CMK (cell line): Measurements from ENCODE around the gene QTRT2.

ENCODE experiments used
- DNase-seq: peaks from one replicate; pipeline ENCODE4 v3.0.0-alpha.2; 2010; ENCODE audit warnings: low read depth

Gene QTRT2

DNA sequence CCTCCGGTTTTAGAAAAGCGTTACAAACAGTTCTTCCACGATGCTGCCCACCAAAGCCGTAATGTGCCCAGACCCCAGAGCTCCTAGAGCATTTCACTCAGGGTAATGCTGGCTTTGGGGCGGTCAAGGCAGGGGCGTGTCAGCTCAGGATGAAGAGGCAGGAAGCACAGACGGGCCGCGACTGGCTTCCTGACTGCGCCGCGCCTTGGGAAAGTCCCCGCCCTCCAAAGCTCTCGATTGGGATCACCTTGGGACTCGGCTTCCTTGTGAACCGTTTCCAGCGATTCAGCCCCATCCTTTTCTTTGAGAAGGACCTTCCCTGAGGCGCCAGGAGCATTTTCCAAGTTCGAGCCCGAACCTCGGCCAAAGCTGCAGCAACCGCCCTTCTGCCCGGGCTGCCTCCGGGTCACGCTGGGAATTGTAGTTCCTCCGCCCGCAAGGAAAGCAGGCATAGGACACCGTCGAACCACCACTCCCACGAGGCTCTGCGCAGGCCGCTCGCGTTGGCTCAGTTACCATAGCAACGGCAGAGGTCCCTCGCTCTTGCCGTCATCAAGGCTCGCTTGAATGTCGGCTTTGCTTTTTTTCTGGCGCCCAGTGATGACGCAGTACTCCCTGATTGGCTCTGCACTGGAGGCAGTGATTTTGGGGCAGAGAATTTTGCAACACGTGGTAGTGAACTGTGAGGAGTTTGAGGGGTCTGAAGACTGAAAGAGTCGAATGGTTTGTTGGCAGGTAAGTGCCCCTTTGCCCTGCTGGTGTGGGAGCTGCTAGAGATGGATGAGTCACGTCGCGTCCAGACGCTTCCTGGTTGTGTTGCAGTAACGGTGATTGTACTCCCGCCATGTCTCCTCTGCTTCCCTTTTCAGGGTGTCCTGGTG, at the start of gene QTRT2, which contains the start of gene CCDC191:
QTRT2 (plus strand) TSS at position 608 of the 881 bp plus-strand sequence. CDS start 8,521 bp downstream, outside the sequence.
CCDC191 (minus strand) TSS at position 397 of the 881 bp plus-strand sequence; CDS start at position 337, 60 bp downstream.
- DNase-seq: peak; percentile 94

GRCh38 chr3:114011059-114011797, 45.3 kb upstream of the QTRT2 start:
- DNase-seq: no peak

DNA sequence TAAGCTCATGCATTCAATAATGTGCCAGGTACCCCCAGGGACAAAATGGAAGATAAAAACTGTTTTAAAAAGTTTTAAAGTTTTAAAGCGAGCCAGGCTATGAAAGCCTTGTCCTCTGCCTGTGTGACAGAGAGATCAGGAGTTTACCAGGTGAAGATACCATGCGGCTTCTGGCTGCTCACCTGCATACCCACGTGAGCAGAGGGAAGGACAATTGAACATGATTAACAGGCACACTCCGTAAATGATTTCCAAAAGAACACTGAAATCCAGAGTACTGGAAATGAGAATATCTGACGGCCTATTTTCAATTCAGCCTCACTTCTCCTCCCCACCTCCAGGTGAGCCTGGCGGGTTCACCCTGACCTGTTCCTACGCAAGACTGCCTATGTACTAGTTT, 42.3 kb upstream of the QTRT2 start:
- no peak for DNase-seq

- DNase-seq: no peak
Observed at GRCh38 chr3:114019486-114019885, 37.1 kb upstream of the QTRT2 start.

DNA sequence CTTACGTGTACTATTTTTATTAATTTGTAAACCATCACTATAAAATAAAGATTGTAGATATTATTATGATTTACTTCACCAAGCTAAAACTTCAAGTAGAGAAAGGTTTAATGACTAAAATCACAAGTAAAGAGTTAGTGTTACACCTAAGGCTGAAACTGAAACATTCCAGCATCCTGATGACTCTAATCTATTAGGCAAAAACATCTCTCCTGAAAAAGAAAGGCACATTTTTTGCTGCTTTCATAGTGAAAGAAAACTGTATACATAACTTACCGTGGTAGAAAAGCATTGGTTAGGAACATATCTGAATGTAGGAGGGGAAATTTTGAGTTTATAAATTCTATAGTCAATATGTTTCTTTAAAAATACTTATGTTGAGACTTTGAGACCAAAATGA, 35.6 kb upstream of the QTRT2 start:
- DNase-seq: no peak

- DNase-seq: no peak
Observed at GRCh38 chr3:114022145-114022802, 34.3 kb upstream of the QTRT2 start.

GRCh38 chr3:114025451-114025850, 31.1 kb upstream of the QTRT2 start:
- DNase-seq: no peak

DNA sequence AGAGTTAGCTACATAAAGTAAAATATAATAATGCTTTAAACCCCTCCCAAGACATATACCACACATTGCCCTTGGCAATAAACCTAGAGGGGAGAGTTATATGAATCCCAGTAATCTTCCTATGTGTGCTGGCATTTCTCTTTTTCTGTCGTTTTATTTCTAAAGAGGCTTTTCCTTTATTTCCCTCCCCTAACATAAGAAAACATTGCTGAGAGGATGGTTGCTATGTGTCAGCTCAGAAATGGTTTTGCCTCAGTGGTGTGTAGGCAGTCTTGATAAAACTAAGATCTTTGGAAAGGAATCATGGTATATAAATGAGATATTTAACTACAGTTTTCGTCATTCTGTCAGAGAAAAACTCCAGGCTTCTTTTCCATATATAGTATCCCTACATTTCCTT, 30.2 kb upstream of the QTRT2 start:
- no peak for DNase-seq

DNA sequence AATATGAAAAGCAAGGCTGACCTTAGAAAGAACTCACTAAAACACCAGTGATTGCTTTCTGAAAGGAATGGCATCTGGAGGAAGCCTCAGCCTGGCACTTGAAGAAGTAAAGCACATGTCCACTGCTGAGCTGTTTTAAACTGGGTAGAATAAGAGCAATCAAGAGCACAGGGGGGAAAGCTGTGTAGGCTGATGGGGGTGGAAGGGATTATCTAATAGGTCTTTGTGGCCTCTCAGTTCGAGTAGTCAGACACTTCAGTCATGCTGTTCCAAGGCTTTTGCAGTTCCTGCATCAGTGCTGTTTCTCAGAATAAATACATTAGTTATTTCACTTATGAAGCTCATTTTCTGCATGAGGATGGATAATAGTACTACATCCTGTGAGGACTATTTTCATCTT, 22.8 kb upstream of the QTRT2 start:
- DNase-seq: no peak

DNA sequence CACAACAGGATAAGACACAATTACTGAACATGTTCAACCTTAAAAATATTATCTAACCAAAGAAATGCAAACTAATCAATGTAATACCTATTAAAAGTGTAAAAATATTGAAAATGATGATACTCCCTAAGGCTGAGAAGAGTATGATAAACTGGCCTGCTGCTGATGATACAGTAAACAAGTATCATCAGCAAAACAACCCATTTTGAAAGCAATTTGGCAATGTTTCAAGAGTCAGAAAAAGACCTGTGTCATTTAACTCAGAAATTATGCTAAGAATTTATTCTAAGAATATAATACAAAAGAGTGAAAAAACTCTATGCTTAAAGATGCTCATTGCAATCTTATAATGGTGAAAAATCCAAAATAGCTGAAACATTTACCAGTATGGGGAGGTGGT, 22.3 kb upstream of the QTRT2 start:
- no peak for DNase-seq

DNA sequence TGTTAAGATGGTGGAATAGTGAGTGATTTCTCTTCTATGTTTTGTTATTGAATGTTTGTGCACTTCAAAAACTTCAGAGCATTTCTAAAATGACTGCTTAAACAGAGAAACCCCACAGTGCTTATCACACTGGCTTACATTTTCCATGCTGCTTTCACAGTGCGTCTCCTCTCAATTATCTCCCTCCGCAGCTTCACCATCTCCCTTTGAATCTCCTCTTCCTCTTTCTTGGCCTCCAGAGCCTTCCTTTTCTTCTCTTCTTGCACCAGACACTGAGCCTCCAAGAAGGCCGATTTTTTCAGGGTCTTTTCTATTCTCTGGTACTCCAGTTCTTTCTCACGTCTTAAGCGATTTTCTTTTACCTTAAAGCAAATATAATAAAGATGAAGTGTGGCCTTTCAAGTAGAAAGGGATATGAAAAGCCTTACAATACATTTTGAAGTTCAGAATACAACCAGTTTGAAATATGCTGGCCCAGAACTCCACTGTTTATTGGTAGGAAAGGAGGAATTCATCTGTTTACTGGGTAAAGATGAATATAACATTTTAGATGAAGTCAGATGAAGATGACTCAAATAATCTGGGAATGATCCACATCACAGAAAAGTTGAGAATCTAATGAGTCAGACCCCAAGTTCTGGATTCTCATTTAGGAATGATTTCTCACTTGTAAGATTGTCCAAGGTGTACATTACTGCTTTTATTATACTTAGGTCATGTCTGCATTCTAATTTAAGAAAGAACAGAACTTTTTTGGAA, 21.6 kb upstream of the QTRT2 start:
- no peak for DNase-seq

- no peak for DNase-seq
Observed at GRCh38 chr3:114035896-114036295, 20.6 kb upstream of the QTRT2 start.

DNA sequence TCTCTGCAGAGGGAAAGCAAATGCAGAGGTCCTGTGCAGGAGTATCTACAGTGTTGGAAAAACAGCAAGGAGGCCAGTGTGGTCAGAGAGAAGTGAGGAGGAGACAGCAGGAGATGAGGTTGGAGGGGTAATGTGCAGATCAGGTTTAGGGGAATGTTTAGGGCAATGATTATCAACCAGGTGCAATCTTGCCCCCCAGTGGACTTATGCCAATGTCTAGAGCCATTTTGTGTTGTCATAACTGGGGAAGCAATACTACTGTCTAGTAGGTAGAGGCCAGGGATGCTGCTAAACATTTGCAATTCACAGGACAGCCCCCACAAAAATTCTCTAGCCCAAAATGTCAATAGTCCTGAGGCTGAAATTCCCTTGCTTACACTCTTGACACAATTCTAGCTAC, 13.3 kb upstream of the QTRT2 start:
- no peak for DNase-seq

- DNase-seq: no peak
Observed at GRCh38 chr3:114052216-114052615, 4.3 kb upstream of the QTRT2 start.

- no peak for DNase-seq
Observed at GRCh38 chr3:114057011-114057347, 442 bp downstream of the QTRT2 start.

GRCh38 chr3:114058646-114059045, 2.1 kb downstream of the QTRT2 start:
- DNase-seq: no peak

- no peak for DNase-seq
Observed at GRCh38 chr3:114060906-114061655, 4.5 kb downstream of the QTRT2 start.

GRCh38 chr3:114067804-114068203, 11.3 kb downstream of the QTRT2 start:
- no peak for DNase-seq

- no peak for DNase-seq
Observed at GRCh38 chr3:114068336-114068735, 11.8 kb downstream of the QTRT2 start.

- no peak for DNase-seq
Observed at GRCh38 chr3:114071786-114072185, 15.2 kb downstream of the QTRT2 start.

DNA sequence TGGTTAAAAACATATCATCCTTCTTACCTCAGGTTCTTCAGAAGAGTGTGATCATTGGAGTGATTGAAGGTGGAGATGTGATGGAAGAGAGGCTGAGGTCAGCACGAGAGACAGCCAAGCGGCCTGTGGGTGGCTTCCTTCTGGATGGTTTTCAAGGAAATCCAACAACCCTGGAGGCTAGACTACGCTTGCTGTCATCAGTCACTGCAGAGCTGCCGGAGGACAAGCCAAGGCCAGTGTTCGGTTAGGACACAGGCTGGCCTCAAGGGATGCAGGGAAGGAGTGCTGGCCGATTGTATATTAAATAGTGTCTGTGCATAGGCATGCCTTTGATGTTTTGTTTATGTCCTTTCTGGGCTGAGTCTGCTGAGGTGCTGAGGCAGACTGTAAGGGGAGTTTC, 20.2 kb downstream of the QTRT2 start:
- DNase-seq: no peak
